GM19452 (cell line): ENCODE data around the gene JMJD8.
A peak's percentile ranks its signal among the peaks of the same experiment; 100 is the strongest.

Experiments used
- ATAC-seq: cut with Tn5 transposase; IDR thresholded peaks from one replicate; pipeline ENCODE4 v1.9.1; 2021; ENCODE audit not compliant: unreplicated experiment

JMJD8 gene, protein sequence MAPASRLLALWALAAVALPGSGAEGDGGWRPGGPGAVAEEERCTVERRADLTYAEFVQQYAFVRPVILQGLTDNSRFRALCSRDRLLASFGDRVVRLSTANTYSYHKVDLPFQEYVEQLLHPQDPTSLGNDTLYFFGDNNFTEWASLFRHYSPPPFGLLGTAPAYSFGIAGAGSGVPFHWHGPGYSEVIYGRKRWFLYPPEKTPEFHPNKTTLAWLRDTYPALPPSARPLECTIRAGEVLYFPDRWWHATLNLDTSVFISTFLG

DNA sequence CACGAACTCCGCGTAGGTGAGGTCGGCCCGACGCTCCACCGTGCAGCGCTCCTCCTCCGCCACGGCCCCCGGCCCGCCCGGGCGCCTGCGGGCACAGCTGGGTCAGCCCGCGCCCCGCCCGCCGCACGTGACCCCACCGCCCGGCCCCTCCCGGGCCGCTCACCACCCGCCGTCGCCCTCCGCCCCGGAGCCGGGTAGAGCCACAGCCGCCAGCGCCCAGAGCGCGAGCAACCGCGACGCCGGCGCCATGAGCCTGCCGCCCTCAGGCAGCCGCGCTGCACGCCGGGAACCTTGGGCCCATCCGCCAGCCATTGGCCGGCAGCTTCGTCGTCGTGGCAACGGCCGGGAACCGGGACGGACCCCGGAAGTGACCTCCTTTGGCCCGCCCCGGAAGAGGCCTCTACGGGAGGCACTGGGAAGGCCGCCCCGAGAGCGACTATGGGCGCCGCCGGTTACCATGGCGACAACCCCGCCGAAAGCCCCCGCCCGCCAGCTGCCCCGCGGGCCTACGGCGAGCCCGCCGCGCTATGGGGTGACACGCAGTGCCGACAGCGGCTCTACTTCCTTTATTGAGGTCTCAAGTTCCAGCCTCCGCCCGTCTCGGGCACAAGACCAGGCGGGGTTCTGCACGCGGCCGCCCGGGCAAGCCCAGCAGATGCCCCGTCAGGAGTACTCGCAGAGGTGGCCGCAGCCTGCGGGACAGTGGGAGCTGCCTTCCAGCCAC is at the start of gene JMJD8:
JMJD8 (minus strand) TSS at position 264 of the 724 bp plus-strand sequence; CDS start at position 249, 15 bp downstream.
- peak; percentile 62 for ATAC-seq

DNA sequence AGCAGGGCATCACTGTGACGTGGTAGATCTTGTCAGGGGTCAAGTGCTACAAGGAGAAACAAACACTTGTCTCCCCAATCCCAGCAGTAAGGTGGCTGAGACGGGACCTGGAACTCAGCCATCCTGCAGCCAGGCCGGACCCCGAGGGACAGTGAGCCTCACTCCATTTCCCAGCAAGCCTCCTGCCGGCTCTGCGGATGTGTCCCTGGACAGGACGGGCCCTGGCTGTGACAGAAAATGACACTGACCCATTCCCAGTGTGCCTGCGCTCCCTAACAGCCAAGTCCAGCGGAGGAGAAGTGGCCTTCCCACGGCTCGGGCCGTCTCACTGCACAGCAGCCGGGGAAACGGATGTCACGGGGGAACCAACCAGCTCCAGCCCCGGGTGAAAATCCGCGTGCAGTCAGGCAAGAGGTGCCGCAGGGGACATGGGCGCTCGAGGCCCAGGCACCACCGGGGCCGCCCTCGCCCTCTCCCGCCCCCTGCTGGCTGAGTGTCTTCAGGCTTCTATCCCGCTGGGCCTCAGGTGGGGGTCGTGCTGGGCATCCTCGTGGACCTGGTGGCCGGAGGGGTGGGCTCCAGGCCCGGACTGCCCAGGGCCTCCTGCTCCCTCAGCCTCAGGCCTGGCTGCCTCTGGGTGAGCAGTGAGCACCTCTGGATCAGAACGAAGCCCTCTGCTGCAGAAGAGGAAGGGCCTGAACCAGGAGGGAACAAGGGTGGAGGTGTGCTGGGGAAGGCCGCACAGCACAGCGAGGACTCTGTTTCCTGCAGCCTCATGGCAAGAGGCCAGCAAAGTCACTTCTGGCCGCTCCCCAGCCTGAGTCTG is 49.5 kb upstream of the JMJD8 start:
- no peak for ATAC-seq

DNA sequence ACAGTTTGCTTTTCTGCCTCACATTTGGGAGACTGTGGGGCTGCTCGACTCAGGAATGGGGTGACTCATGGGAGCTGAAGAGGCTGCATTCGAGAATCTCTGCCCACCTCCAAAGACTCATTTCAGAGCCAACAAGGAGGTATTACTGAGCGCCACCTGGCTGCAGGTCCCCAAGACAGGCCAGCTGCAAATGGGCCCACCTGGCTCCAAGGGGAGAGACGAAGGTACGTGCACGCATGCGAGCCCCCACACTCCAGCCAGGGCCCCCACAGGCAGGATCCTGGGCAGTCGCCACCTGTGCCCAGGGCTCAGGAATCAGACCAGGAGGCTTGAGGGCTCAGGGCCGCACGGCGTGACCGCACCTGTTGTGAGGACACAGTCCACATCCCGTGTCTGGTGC is 48.8 kb upstream of the JMJD8 start:
- ATAC-seq = no peak

DNA sequence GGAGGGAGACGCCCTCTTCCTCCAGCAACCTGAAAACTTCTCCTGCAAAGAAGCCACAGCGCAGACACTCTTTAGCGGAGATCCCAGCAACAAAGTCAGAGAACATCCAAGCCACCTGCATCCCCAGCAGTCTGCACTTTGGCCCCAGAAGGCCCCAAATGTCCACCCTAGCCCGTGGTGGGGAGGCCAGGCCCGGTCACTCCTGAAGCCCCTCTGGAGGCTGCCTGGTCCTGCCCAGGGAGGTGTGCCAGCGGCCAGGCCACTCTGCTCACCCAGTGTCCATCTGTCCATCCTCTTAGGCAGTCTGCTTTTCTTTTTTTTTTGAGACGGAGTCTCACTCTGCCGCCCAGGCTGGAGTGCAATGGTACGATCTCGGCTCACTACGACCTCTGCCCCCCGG is 48.2 kb upstream of the JMJD8 start:
- no peak for ATAC-seq

DNA sequence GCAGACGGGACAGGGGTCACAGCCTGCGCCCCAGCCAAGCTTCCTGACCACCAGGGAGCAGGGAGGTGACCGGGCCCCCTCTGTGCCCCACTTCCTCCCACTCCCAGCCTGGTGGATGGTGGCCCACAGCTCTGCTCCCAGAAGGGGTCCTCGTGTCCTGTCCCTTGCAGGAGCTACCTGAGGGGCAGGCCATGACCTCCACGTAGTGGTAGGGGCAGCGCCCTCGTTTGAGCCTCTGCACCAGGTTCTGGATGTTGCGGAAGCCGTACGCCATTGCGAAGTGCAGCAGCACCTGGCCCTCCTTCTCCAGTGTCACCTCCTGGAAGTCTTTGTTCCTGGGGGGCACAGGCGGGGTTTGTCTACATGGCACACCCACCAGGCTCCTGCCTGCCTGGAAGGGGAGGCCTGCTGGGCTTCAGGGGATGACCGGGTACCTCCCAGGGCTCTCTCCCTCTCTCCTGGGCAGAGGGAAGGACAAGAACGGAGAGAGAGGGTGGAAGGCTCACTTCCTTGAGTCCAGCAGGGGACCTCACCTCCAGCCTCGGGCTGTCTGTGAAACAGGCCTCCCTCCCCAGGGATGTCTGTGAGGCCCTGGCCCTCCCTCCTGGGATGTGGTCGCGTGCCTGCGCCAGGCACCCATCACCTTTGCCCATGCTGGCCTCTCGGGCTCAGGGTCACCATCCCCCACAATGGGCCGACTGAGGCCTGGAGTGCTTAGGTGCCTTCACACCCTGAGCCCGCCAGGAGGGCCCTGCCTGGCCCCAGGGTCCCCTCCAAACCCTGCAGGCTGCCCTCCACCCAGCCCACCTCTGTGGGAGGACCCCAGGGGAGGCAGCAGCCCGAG is 46.8 kb upstream of the JMJD8 start:
- no peak for ATAC-seq

DNA sequence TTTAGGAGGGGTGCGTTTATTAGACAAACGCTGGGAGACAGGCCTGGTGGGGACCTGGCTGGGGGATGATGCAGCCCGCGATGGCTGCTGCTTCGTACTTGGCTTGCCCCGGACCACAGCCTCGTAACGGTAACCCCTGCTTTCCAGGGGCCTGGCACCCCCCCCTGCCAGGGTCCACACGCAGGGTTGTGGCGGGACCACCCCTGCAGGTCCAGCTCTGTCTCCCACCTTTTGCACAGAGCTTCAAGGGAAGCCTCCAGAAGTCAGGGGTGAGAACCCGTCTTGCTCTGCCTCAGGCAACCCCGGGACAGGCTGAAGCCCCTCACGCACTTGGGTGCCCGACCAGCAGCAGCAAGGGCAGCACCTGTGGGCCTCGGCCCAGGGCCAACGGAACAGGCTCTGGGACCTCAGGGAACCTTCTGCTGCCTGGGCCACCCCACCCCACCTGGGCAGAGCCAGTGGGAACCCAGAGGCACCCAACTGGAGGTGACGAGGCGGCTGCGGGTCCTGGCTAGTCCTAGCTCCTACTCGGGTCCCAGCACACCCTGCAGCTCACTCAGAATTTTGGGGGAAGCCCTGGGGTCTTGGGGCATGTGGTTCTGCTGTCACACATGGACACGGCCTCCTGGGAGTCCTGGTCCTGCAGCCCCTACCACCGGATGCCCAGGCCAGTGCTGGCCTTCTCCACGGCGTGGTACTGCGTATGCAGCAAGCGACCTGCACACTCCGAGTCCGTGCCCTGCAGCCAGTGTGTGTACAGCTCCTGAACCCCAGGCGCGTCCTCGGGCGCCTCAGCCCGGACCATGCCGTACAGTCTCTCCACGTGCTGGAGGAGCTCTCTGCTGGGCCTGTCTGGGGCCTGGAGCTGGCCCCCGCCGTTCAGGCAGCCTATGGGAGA is 45.9 kb upstream of the JMJD8 start:
- no peak for ATAC-seq

DNA sequence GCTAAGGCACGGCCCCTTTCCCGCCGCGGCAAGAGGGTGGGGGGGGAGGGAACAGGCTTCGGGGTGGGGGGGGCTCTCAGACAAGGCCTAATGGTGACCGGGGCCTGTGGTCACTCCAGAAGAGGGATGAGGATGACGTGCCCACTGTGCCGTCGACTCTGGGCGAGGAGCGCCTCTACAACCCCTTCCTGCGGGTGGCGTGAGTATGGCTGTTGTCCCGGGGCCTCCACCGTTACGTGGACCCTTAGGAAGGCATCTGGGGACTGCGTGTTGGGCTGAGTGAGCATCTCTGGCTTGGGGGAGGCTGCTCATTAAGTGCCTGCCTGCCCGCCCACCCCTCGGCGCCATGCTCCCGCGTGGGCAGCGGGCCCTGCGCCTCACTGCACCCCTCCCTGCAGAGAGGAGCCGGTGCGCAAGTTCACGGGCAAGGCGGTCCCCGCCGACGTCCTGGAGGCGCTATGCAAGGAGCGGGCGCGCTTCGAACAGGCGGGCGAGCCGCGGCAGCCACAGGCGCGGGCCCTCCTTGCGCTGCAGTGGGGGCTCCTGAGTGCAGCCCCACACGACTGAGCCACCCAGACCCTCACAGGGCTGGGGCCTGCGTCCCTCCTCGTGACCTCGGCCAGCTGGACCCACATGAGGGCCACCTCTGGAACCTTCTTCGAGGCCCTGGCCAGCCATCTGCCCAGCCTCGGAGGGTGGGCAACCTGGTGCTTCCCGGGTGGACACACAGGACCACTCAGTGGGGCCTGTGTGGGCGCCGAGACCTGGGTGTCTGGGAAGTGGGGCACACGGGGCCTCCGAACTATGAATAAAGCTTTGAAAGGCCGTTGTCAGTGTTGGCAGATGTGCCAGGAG is 45.0 kb upstream of the JMJD8 start:
- ATAC-seq = no peak

DNA sequence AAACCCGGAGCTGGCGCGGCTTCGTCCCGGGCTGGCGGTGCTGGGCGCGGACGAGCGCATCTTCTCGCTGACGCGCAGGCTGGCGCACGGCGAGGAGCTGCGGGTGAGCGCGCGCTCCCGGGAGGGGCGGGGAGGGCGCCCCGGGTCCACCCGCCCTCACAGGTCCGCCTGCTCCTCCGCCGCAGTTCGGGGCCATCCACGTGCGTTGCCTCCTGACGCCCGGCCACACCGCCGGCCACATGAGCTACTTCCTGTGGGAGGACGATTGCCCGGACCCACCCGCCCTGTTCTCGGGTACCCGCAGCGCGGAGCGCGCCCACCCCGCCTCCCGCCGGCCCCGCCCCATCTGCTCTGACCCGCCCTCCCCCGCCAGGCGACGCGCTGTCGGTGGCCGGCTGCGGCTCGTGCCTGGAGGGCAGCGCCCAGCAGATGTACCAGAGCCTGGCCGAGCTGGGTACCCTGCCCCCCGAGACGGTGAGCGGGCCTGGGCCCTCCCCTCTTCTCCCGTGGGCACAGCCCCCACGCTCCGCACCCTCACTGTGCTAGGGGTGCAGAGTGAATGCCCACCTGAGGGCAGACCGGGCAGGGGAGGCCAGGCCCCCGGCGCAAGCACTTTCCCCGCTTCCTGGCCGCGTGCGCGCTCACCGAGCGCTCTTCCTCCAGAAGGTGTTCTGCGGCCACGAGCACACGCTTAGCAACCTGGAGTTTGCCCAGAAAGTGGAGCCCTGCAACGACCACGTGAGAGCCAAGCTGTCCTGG is 44.2 kb upstream of the JMJD8 start:
- ATAC-seq = no peak

DNA sequence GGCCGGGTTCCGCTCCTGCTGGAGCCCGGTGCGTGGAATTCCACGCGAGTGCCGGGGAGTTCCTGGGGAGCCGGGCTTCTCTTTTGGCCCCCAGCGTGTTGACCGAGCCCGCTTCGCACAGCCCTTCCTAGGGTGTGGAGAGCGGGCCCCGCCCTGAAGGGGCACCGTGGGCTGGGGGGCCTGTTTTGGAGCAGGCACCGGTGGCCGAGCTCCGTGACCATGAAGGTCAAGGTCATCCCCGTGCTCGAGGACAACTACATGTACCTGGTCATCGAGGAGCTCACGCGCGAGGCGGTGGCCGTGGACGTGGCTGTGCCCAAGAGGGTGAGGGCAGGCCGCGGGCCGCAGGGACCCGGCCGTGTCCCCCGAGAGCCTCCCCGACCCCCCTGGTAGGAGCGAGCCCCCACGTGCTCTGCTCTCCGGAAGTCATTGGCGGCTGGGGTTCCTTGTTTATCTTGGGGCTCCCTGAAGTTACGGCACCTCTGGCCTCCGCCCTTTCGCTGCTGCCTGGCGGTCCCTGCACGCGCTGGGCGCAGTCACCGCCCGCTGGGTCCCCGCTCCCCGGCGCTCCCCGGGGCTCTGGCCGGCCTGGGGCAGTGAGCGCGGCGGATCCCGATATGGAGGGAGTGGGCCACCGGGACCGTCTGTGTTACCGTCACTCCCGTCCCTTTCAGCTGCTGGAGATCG is 43.3 kb upstream of the JMJD8 start:
- ATAC-seq = peak; percentile 3

DNA sequence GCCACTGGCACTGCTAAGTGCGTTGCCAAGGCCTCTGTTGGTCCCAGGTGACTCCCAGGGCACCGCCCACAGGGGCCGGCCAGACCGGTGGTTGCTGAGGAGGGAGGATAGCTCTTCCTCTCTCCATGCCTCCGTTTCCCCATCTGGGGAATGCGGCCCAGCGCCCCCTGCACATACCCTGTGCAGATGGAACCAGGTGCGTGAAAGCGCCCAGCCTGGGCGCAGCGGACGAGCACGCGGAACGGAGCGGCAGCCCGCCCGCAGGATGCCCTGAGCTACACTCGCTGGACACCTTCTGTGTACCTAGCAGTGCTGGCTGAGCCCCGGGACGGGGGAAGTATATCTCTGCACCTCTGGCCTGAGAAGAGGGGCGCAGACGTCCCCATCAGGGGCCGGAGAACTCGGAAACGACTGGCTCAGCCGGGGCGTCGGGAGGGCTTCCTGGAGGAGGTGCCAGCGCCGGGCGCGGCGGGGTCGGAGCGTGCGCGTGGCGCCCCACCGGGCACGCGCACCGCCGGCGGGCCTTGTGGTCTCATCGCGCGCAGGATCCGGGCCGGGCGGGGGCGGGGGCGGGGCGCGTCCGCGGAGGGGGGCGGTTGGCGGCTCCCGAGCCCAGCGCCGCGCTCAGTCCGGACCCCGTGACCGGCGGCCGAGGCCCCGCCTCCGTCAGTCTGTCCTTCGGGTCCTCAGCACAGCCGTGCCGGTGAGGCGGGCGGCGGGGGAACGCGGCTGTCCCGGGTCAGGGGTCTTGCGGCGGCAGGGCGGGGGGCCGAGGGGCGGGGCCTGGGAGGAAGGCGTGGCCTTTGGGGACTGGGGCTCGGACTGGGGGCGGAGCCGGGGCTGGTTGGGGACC is 42.5 kb upstream of the JMJD8 start, which contains the start of the genes CCDC78 and HAGHL:
CCDC78 (minus strand) TSS at position 6 of the 853 bp plus-strand sequence. CDS start 76 bp downstream, outside the sequence.
HAGHL (plus strand) TSS at position 669 of the 853 bp plus-strand sequence. CDS start 404 bp downstream, outside the sequence.
- ATAC-seq = peak; percentile 36

DNA sequence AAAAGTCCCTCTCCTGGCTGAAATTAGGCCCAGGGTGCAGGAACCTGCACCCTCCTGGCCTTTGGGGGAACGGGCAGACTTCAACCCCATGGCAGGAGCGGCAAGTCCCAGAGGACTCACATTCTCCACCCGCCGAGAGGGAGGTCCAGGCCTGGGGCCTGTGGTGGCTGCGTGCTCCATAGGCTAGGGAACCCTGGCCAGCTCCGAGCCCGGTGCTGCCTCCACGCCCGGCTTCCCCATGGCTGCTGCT is 42.0 kb upstream of the JMJD8 start:
- ATAC-seq = no peak

DNA sequence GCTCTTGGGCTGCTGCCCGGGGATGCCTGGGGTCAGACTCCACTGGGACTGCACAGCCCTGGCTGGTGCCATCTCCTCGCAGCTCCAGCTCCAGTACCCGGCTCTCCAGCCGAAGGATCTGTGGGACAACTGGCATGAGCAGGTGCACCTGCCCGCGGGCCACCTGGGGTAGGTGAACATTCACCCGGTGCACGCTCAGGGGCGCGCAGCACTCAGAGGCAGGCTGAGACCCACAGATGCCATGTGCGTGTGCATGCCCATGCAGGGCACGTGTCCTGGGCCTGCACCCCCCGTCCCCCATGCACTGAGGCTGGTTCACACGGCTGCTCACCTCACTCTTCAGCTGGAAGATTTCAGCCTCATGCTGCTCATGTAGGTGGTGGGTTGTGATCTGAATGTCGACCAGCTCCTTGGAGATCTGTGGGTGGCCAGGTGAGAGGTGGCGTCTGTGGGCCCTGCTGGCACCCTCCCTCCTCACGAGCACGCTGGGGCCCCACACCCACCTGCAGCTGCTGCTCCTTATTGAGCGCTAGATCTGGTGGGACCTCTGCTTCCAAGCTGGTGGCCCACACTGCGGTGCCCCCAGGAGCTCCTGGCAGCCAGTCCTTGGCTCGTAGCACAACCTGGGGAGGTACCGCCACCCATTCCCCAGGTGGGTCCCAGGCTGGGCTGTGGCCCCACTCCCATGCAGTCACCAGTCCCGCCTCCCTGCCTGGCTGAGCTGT is 41.5 kb upstream of the JMJD8 start:
- no peak for ATAC-seq

DNA sequence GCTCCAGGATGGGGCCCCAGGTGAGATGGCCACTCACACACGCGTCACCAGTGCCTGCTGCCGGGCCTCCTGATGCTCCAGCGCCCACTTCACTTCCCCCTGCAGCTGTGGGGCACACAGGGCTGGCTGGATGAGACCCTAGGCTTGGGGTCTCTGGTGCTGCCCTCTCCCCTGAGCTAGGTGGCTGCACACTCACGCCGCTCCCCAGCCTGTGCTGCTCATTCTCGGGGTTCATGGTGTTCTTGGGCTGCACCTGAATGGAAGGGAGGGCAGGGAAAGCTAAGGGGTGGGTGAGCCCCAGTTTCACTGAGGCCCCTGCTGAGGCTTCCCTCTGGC is 40.9 kb upstream of the JMJD8 start:
- no peak for ATAC-seq

DNA sequence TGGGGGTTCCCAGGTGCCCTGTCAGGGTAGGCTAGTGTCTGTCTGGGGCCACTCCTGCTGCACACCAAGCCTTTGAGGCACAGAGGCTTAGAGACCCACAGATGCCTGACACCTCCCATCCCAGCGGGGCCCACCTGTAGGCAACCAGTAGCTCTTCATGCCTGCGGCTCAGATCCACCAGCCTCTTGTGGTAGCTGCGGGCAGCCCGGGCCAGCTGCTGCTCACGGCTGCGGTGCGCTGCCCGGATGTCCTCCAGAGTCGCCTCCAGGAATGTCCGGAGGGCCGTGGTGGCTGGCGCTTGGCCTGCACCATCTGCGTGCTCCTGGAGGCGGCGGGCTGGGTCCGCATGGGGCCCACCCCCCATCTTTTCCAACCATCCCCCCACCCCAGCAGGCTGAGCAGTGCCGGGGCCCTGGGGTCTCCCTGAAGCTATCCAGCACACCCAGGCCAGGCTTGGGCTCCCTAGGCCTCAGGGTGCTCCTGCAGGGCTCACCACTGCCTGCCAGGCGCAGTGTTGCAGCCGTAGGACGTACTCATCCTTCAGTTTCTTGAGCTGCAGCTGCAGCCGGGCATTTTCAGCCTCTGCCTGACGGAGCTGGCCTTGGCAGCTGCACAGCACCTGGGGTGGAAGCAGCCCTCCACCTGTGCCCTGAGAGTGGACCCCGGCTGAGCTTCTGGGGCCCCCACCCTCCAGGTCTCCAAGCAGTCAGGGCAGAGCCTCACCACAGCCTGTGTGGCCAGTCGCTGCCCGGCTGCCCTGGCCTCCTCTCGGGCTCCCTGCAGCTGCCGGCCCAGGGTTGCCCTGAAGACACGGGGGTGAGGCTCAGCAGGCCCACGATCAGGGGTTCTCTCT is 40.3 kb upstream of the JMJD8 start:
- ATAC-seq = no peak

DNA sequence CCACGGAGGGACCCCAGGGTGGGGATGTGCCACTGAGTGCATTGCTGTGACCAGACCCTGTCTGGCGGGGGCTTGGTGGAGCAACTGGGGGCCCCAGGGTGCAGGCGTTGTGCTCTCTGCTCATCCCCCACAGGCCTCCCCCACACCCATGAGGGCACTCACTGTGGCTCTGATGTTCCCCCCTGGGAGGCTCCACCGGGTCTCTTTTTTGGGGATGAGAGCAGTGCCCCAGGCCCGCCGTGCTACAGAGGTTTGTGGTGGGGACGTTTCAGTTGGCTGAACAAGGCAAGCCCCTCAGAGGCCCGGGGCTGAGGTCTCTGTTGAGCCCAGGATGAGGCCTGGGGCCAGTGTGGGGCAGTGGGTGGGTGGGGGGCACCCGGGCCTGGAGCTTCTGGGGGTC is 39.6 kb upstream of the JMJD8 start:
- ATAC-seq = no peak
